Tibial nerve (tissue), 4 donors: ENCODE data around the gene CFAP99. TPM values are rescaled to one million over a fixed set of nuclear protein-coding genes. Genes with fewer than 3 reads are reported as not detected.
"Not testable (repeated sequence)": the region's sequence is repeated elsewhere in the genome, so short reads cannot be mapped to it uniquely, and the experiment has no call there.

ENCODE experiments used
- DNase-seq, 2 donors: peaks; one replicate each; pipeline ENCODE4 v3.0.0-alpha.2; 2019; ENCODE audit warnings: low spot score in 2 of 2
- H3K27ac ChIP-seq, 4 donors: fragments of 200-600 bp; sonication (generic) in 3 of 4; one replicate each; pipeline ENCODE4 v1.5.1; 2017 to 2019; ENCODE audit warnings: mild to moderate bottlenecking in 1 of 4
- H3K27me3 ChIP-seq, 2 donors: fragments of 200-600 bp; sonication (generic) in 1 of 2; one replicate each; pipeline versions ENCODE4 v1.5.1 to v1.6.0; 2017 to 2019
- H3K36me3 ChIP-seq, 3 donors: fragments of 200-600 bp; sonication (generic); one replicate each; pipeline ENCODE4 v1.5.1; 2018 to 2019
- H3K4me1 ChIP-seq, 4 donors: fragments of 200-600 bp; sonication (generic) in 3 of 4; one replicate each; pipeline ENCODE4 v1.5.1; 2017 to 2019
- H3K4me3 ChIP-seq, 4 donors: fragments of 200-600 bp; sonication (generic) in 3 of 4; one replicate each; pipeline ENCODE4 v1.5.1; 2017 to 2019; ENCODE audit warnings: mild to moderate bottlenecking in 1 of 4, moderate library complexity in 1 of 4
- H3K9me3 ChIP-seq, 4 donors: fragments of 200-600 bp; sonication (generic) in 3 of 4; one replicate each; pipeline ENCODE4 v1.5.1; 2017 to 2019
- EP300 ChIP-seq, 2 donors: sonication (generic); formaldehyde crosslinking; IDR thresholded peaks; one replicate each; pipeline ENCODE4 v1.6.1; 2017; ENCODE audit warnings: antibody characterized with exemption in 2 of 2, mild to moderate bottlenecking in 1 of 2
- POLR2A ChIP-seq, 2 donors: fragments of 450-650 bp; IDR thresholded peaks; one replicate each; pipeline ENCODE4 v1.6.1; 2017; ENCODE audit warnings: antibody characterized with exemption in 2 of 2, mild to moderate bottlenecking in 2 of 2, moderate library complexity in 2 of 2
- WGBS, 2 donors: methylation state at CpG; one replicate each; pipeline ENCODE4 v1.1.5; 2018; 5-methylcytosine and 5-hydroxymethylcytosine counted together
- total RNA-seq, 4 donors: library from RNA; depleted of rRNA; stranded (reverse); fragments of >200 nt; gene quantifications; one replicate each; pipeline ENCODE4 v1.1.0, GENCODE V29; 2016
- TF ChIP-seq, protein P1 (sequence below), 5 experiments: fragments of 200-600 bp in 3 of 5; fragments of 450-650 bp in 2 of 5; sonication (generic) in 3 of 5; IDR thresholded peaks; one replicate each; pipeline ENCODE4 v1.5.1; 2016 to 2019; ENCODE audit warnings: antibody characterized with exemption in 5 of 5, mild to moderate bottlenecking in 3 of 5, moderate library complexity in 2 of 5

Gene CFAP99
- total RNA-seq, 4 donors from 2014 or later = not detected

DNA sequence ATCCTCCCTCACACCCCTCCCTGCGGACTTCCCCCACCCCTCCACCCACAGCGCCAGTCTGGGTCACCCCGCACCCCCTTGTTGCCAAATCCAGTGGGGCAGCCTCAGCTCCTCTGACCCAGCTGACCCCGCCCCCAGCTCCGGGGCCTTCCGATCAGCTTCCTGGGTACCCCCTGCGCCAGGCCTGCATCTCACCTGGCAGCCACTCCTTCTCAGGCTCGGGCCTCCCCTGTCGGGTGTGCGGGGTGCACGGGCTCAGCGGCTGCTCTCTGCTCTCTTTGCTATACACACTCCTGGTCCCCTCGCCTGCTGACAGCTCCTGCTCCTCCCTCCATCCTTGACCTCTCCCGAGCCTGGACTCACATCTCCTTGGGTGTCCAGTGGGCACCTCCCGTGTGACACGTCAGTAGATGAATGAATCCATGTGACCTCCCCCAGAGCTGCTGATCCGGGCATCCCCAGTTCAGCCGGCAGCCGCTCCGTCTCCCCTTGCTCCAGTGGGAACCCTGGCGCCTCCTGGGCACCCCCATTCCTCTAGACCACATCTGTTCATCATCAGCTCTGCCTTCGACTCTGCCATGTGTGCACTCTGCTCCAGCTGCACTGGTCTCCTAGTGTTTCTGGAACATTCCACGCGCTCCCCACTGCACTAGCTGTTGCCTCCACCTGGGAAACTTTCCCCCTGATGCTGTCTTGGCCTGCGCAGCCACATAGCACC is 9.9 kb downstream of the CFAP99 start:
- Histone ChIP-seq H3K36me3 (no peaks in the 10 kb centered on the region), H3K4me3 (no peak overlapping the region), H3K4me1 (peaks cover 0 to 10% (median 0%) of the 10 kb centered on the region in 4 donors), H3K9me3 (no peaks in the 10 kb centered on the region), H3K27ac (no peak overlapping the region), H3K27me3 (peaks cover 0 to 13% of the 10 kb centered on the region in 2 donors)
- TF ChIP-seq EP300 (IDR thresholded peaks at IDR 0.05) (no peak), POLR2A (IDR thresholded peaks at IDR 0.05) (no peak)
- TF ChIP-seq, protein P1, sequence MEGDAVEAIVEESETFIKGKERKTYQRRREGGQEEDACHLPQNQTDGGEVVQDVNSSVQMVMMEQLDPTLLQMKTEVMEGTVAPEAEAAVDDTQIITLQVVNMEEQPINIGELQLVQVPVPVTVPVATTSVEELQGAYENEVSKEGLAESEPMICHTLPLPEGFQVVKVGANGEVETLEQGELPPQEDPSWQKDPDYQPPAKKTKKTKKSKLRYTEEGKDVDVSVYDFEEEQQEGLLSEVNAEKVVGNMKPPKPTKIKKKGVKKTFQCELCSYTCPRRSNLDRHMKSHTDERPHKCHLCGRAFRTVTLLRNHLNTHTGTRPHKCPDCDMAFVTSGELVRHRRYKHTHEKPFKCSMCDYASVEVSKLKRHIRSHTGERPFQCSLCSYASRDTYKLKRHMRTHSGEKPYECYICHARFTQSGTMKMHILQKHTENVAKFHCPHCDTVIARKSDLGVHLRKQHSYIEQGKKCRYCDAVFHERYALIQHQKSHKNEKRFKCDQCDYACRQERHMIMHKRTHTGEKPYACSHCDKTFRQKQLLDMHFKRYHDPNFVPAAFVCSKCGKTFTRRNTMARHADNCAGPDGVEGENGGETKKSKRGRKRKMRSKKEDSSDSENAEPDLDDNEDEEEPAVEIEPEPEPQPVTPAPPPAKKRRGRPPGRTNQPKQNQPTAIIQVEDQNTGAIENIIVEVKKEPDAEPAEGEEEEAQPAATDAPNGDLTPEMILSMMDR (IDR thresholded peaks at IDR 0.05) = no peak
- WGBS, 2 donors = 72 to 75% methylated on average over 25 of the region's 25 CpGs
- no peak for DNase-seq

DNA sequence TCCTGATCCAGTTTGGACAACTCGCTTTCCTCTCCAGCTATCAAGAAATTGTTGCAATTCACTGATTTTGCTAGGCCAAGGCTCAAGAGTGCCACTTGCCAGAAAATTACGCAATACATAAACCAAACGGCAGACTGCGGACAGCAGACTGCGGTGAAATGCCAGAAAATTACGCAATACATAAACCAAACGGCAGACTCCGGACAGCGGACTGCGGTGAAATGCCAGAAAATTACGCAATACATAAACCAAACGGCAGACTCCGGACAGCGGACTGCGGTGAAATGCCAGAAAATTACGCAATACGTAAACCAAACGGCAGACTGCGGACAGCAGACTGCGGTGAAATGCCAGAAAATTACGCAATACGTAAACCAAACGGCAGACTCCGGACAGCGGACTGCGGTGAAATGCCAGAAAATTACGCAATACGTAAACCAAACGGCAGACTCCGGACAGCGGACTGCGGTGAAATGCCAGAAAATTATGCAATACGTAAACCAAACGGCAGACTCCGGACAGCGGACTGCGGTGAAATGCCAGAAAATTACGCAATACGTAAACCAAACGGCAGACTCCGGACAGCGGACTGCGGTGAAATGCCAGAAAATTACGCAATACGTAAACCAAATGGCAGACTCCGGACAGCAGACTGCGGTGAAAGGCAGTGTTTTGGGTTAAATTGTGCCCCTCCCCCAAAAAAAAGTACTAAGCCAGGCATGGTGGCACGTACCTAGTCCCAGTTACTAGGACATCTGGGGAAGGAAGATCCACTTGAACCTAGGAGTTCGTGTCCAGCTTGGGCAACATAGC is 11.4 kb downstream of the CFAP99 start:
- H3K36me3 ChIP-seq, H3K4me3 ChIP-seq, H3K27me3 ChIP-seq, H3K9me3 ChIP-seq, DNase-seq: not testable (repeated sequence)
- Histone ChIP-seq H3K27ac (peak overlapping the region in 1 of 4 donors; percentile 27), H3K4me1 (peaks cover 0 to 10% (median 0%) of the 10 kb centered on the region in 4 donors)
- WGBS, 2 donors = 66 to 76% methylated on average over 27 to 33 of the region's 49 CpGs

DNA sequence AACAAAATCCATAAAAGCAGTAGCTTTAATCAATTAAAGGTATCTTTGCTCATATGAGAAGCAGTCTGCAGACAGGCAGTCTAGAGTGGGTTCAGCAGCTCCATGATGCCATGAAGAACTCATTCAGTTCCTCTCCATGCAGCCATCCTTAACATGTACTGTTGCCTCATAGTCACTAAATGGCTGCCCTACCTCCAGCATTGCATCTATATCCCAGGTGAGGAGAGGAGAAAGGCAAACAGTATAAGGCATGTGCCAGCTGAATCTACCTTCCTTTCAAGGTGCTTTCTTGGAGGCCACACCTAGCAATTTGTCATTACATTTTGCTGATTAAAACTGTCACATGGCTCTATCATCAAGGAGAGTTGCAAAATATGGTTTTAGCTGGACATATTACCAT is 13.2 kb downstream of the CFAP99 start:
- Histone ChIP-seq H3K4me1 (peaks cover 0 to 10% (median 0%) of the 10 kb centered on the region in 4 donors), H3K36me3 (no peaks in the 10 kb centered on the region), H3K27me3 (peaks cover 0 to 6% of the 10 kb centered on the region in 2 donors), H3K9me3 (no peaks in the 10 kb centered on the region), H3K27ac (no peak overlapping the region), H3K4me3 (no peak overlapping the region)
- TF ChIP-seq, protein P1 (IDR thresholded peaks at IDR 0.05) = no peak
- no peak for TF ChIP-seq EP300 (IDR thresholded peaks at IDR 0.05)
- TF ChIP-seq POLR2A (IDR thresholded peaks at IDR 0.05) = no peak
- no peak for DNase-seq

DNA sequence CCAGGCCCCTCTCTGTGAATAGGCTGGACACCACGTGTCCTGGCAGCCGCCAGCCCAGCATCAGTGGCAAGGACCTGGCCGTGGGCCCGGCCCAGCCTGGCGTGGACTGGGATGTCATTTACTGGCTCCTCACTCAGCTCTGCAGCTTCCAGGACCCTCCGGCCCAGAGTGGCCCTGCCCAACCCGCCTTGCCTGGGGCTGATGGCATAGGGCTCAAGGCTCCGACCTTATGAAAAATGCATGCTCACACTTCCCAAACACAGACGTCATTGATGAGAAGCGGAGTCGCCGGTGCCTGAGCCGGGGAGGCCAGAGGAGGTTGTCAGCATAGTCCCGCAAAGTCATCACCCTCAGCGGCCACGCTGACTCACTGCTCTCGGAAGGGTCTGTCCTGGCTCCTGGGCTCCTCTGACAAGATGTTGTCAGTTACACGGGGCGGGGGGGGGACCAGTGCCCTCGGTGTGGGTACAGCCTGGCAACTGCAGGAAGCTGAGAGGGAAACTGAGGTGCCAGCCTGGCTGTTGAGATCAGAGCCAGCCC is 14.3 kb downstream of the CFAP99 start:
- DNase-seq = no peak
- WGBS, 2 donors = 64 to 66% methylated on average over 9 to 15 of the region's 20 CpGs
- TF ChIP-seq POLR2A (IDR thresholded peaks at IDR 0.05) (no peak), EP300 (IDR thresholded peaks at IDR 0.05) (no peak)
- TF ChIP-seq, protein P1 (IDR thresholded peaks at IDR 0.05) = no peak
- H3K27ac ChIP-seq = peak overlapping the region in 1 of 4 donors; percentile 34
- H3K36me3 ChIP-seq = no peaks in the 10 kb centered on the region
- no peaks in the 10 kb centered on the region for H3K9me3 ChIP-seq
- H3K4me1 ChIP-seq = peaks cover 0 to 10% (median 0%) of the 10 kb centered on the region in 4 donors
- H3K27me3 ChIP-seq = peaks cover 0 to 6% of the 10 kb centered on the region in 2 donors
- H3K4me3 ChIP-seq = no peak overlapping the region

DNA sequence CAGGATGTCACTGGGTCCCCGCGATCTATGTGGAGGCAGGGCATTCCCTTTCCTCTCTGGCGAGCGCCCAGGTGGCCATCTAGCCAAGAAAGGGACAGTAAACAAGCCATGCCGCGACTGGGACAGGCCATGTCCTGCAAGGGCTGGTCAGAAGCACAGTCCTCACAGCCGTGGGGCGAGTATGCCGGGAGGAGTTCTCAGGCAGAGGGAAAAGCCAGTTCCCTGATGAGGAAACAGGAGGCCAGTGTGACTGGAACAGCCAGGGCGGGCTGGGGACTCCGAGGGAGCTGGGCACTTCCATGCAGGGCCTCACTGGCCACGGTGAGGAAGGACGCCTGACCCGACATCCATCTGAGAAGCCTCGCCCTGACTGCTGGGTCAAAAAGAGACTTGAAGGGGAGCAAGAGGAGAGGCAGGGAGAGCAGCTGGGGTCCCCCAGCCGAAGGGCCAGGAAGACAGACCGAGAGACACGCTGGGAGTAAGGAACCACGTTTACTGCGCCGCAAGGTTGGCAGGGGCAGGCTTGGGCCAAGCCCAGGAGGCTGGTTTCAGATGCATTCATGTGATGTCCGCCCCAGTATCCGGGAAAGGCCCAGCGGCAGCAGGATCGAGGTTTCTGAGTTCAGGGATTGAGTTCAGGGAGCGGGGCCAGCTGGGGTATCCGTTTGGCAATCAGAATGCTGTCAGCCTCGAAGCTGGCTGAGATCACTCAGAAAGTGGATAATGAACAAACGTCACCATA is 15.0 kb downstream of the CFAP99 start:
- H3K9me3 ChIP-seq = no peaks in the 10 kb centered on the region
- no peaks in the 10 kb centered on the region for H3K27me3 ChIP-seq
- TF ChIP-seq, protein P1 (IDR thresholded peaks at IDR 0.05) = no peak
- no peak for TF ChIP-seq POLR2A (IDR thresholded peaks at IDR 0.05)
- no peak for TF ChIP-seq EP300 (IDR thresholded peaks at IDR 0.05)
- H3K4me3 ChIP-seq = no peak overlapping the region
- DNase-seq = no peak
- 65 to 74% methylated on average over 20 to 25 of the region's 29 CpGs for WGBS, 2 donors
- peaks cover 0 to 10% (median 0%) of the 10 kb centered on the region in 4 donors for H3K4me1 ChIP-seq
- no peaks in the 10 kb centered on the region for H3K36me3 ChIP-seq
- peak overlapping the region in 1 of 4 donors; percentile 34 for H3K27ac ChIP-seq
